HG03571 (cell line): ENCODE data around the gene PDIA4.
"Not testable (repeated sequence)": the region's sequence is repeated elsewhere in the genome, so short reads cannot be mapped to it uniquely, and the experiment has no call there.

Source experiments
- ATAC-seq: cut with Tn5 transposase; IDR thresholded peaks from one replicate; pipeline ENCODE4 v1.9.1; 2021; ENCODE audit not compliant: unreplicated experiment

PDIA4 gene

GRCh38 chr7:149038641-149039040, 10.3 kb upstream of the PDIA4 start:
- ATAC-seq, result not testable (repeated sequence)

- no peak for ATAC-seq
These were observed 8.4 kb upstream of the PDIA4 start for GRCh38 chr7:149036676-149037075.

- no peak for ATAC-seq
These were observed 3.1 kb upstream of the PDIA4 start for GRCh38 chr7:149031353-149031910.

- not testable (repeated sequence) for ATAC-seq
These were observed 2.1 kb upstream of the PDIA4 start for GRCh38 chr7:149030439-149030838.

- ATAC-seq, result no peak
These were observed 527 bp downstream of the PDIA4 start for GRCh38 chr7:149027611-149028345.

GRCh38 chr7:149027055-149027454, 1.2 kb downstream of the PDIA4 start:
- no peak for ATAC-seq

- ATAC-seq, result no peak
These were observed 4.6 kb downstream of the PDIA4 start for GRCh38 chr7:149023662-149024061.

GRCh38 chr7:149022756-149023360, 5.4 kb downstream of the PDIA4 start:
- no peak for ATAC-seq

- no peak for ATAC-seq
These were observed 6.6 kb downstream of the PDIA4 start for GRCh38 chr7:149021725-149022062.

- no peak for ATAC-seq
These were observed 7.8 kb downstream of the PDIA4 start for GRCh38 chr7:149020483-149020882.

GRCh38 chr7:149016876-149017275, 11.4 kb downstream of the PDIA4 start:
- no peak for ATAC-seq

GRCh38 chr7:149014309-149014708, 14.0 kb downstream of the PDIA4 start:
- ATAC-seq, result no peak

- no peak for ATAC-seq
These were observed 14.4 kb downstream of the PDIA4 start for GRCh38 chr7:149013876-149014275.

- not testable (repeated sequence) for ATAC-seq
These were observed 15.6 kb downstream of the PDIA4 start for GRCh38 chr7:149012730-149013129.

- ATAC-seq, result no peak
These were observed 16.8 kb downstream of the PDIA4 start for GRCh38 chr7:149011491-149011890.

GRCh38 chr7:149010451-149010850, 17.9 kb downstream of the PDIA4 start:
- no peak for ATAC-seq

GRCh38 chr7:149009527-149009926, 18.8 kb downstream of the PDIA4 start:
- no peak for ATAC-seq

GRCh38 chr7:149007611-149008010, 20.7 kb downstream of the PDIA4 start:
- no peak for ATAC-seq

- ATAC-seq, result no peak
These were observed 21.2 kb downstream of the PDIA4 start for GRCh38 chr7:149007146-149007545.

GRCh38 chr7:149006345-149006725, 22.0 kb downstream of the PDIA4 start:
- no peak for ATAC-seq

GRCh38 chr7:149005427-149006344, 22.6 kb downstream of the PDIA4 start:
- no peak for ATAC-seq
